ENCODE data around the gene SPECC1L. TPM values are rescaled to one million over a fixed set of nuclear protein-coding genes. Genes with fewer than 3 reads are reported as not detected.
"Not testable (repeated sequence)": the region's sequence is repeated elsewhere in the genome, so short reads cannot be mapped to it uniquely, and the experiment has no call there.

Gene SPECC1L
- total and polyA plus RNA-seq, 2 of the 8 experiments (the other 6 are each of a cell fraction or from before 2014, with no cell fraction given) = 15.7 to 61.6 TPM

DNA sequence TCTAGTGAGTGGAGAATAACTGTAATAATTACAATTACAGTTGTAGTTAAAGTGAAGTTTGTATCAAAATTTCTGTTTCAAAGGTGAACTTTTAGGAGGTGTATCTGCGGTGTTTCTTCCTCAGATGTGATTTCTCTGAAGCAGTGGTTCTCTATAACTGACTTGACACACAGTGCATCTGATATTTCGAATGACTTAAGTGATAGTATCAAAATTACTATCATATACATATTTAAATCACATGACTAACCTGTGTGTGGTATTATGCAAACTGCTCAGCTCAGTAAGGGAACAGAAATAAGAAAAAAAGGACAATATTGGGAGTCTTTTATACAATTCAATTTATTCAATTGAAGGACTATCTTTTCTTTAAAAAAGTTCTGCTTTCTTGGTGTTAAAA is 2.4 kb downstream of the SPECC1L start:
- not testable (repeated sequence) for H3K56ac ChIP-seq (replicated peaks; ENCODE audit: insufficient read length, low read depth, low read length); H4K5ac ChIP-seq (ENCODE audit: insufficient read length, low read depth, low read length); H2BK12ac ChIP-seq (ENCODE audit: low read depth, low read length); H3K9me3 ChIP-seq (ENCODE audit: insufficient read depth in 2 of 2, low read depth in 1 of 2, low read length in 1 of 2); H3K4me2 ChIP-seq (ENCODE audit: insufficient read depth in 1 of 2, low read depth in 2 of 2, low read length in 2 of 2); H3K23me2 ChIP-seq (ENCODE audit: low read depth, low read length); H2BK20ac ChIP-seq (ENCODE audit: low read length); H3K36me3 ChIP-seq (ENCODE audit: control insufficient read depth in 2 of 4, insufficient read depth in 4 of 4, low read length in 3 of 4); H3K4ac ChIP-seq (replicated peaks; ENCODE audit: insufficient read length, low read depth, low read length); H3K9ac ChIP-seq (replicated peaks in 1 of 4; ENCODE audit: extremely low read depth in 1 of 4, low read depth in 3 of 4, low read length in 3 of 4); H2BK120ac ChIP-seq (replicated peaks; ENCODE audit: low read depth, low read length); H3K79me1 ChIP-seq (ENCODE audit: low read depth, low read length); H3K27me3 ChIP-seq (replicated peaks in 1 of 4; ENCODE audit: control insufficient read depth in 3 of 4, extremely low read depth in 1 of 4, insufficient read depth in 3 of 4, low read length in 3 of 4); H2BK5ac ChIP-seq (ENCODE audit: low read depth, low read length); FAIRE-seq; DNase-seq (ENCODE audit: low read depth in 1 of 2, low spot score in 2 of 2); H3K27ac ChIP-seq (ENCODE audit: low read depth, low read length); H4K20me1 ChIP-seq (replicated peaks in 1 of 2; ENCODE audit: control insufficient read depth in 1 of 2, insufficient read depth in 2 of 2, low read length in 2 of 2); H3K14ac ChIP-seq (ENCODE audit: insufficient read length); H2AFZ ChIP-seq (ENCODE audit: low read length); H3K18ac ChIP-seq (ENCODE audit: extremely low read depth, low read length); H4K91ac ChIP-seq (replicated peaks; ENCODE audit: insufficient read length, low read length); H2BK15ac ChIP-seq (ENCODE audit: low read length); H4K8ac ChIP-seq (ENCODE audit: extremely low read depth, insufficient read depth, low read length); H3K4me1 ChIP-seq (replicated peaks in 1 of 4; ENCODE audit: control insufficient read depth in 3 of 4, insufficient read depth in 4 of 4, low read length in 3 of 4); H3K23ac ChIP-seq (ENCODE audit: insufficient read length); H2AK5ac ChIP-seq (ENCODE audit: low read depth, low read length)
- POLR2A ChIA-PET (ENCODE audit: partially characterized antibody) = interaction anchor here (0.6 kb wide), 1 partner anchor 304 kb away, joined by 3 read pairs; no protein-coding TSS in a partner anchor
- 77% methylated on average over 2 of the region's 2 CpGs; no CpG with 5 or more reads in 1 of the 2 experiments for WGBS, 2 experiments (ENCODE audit: extremely low coverage in 1 of 2, insufficient coverage in 1 of 2, insufficient read length in 1 of 2, insufficient replicate concordance in 2 of 2, low coverage in 1 of 2, low lambda C conversion rate in 2 of 2, missing lambda C conversion rate in 1 of 2)
- Histone ChIP-seq H3K4me3 (ENCODE audit: extremely low read depth in 1 of 4, insufficient read depth in 2 of 4, low read depth in 3 of 4, low read length in 4 of 4) (peak overlapping the region in 1 of 4 experiments; percentile 37; a peak in 1 of 8 replicates), H3K79me2 (ENCODE audit: control insufficient read depth in 1 of 2, insufficient read depth in 2 of 2, low read length in 2 of 2) (peaks cover 5 to 61% of the 10 kb centered on the region in 2 experiments)
- CTCF ChIA-PET (ENCODE audit: partially characterized antibody) = interaction anchor here (0.6 to 1.0 kb wide), 2 partner anchors 17 to 317 kb away, joined by 3 to 5 read pairs; no protein-coding TSS in a partner anchor

- H3K4me2 ChIP-seq (ENCODE audit: insufficient read depth in 1 of 2, low read depth in 2 of 2, low read length in 2 of 2) = peak overlapping the region; percentile 12 to 32; a peak in 2 of 4 replicates
- POLR2A ChIA-PET (ENCODE audit: partially characterized antibody); H4K20me1 ChIP-seq (replicated peaks in 1 of 2; ENCODE audit: control insufficient read depth in 1 of 2, insufficient read depth in 2 of 2, low read length in 2 of 2); H4K5ac ChIP-seq (ENCODE audit: insufficient read length, low read depth, low read length); H3K9ac ChIP-seq (replicated peaks in 1 of 4; ENCODE audit: extremely low read depth in 1 of 4, low read depth in 3 of 4, low read length in 3 of 4); H4K91ac ChIP-seq (replicated peaks; ENCODE audit: insufficient read length, low read length); H2AFZ ChIP-seq (ENCODE audit: low read length); H2BK120ac ChIP-seq (replicated peaks; ENCODE audit: low read depth, low read length); H2AK5ac ChIP-seq (ENCODE audit: low read depth, low read length); H3K4ac ChIP-seq (replicated peaks; ENCODE audit: insufficient read length, low read depth, low read length); H3K18ac ChIP-seq (ENCODE audit: extremely low read depth, low read length); H3K9me3 ChIP-seq (ENCODE audit: insufficient read depth in 2 of 2, low read depth in 1 of 2, low read length in 1 of 2); H2BK12ac ChIP-seq (ENCODE audit: low read depth, low read length); DNase-seq (ENCODE audit: low read depth in 1 of 2, low spot score in 2 of 2); H3K79me1 ChIP-seq (ENCODE audit: low read depth, low read length); H3K27ac ChIP-seq (ENCODE audit: low read depth, low read length); H3K14ac ChIP-seq (ENCODE audit: insufficient read length); H2BK5ac ChIP-seq (ENCODE audit: low read depth, low read length); CTCF ChIA-PET (ENCODE audit: partially characterized antibody); H3K23ac ChIP-seq (ENCODE audit: insufficient read length); H3K56ac ChIP-seq (replicated peaks; ENCODE audit: insufficient read length, low read depth, low read length); H4K8ac ChIP-seq (ENCODE audit: extremely low read depth, insufficient read depth, low read length); H3K36me3 ChIP-seq (ENCODE audit: control insufficient read depth in 2 of 4, insufficient read depth in 4 of 4, low read length in 3 of 4); FAIRE-seq; H2BK15ac ChIP-seq (ENCODE audit: low read length); H2BK20ac ChIP-seq (ENCODE audit: low read length); H3K23me2 ChIP-seq (ENCODE audit: low read depth, low read length); H3K27me3 ChIP-seq (replicated peaks in 1 of 4; ENCODE audit: control insufficient read depth in 3 of 4, extremely low read depth in 1 of 4, insufficient read depth in 3 of 4, low read length in 3 of 4); H3K4me1 ChIP-seq (replicated peaks in 1 of 4; ENCODE audit: control insufficient read depth in 3 of 4, insufficient read depth in 4 of 4, low read length in 3 of 4): not testable (repeated sequence)
- WGBS, 2 experiments (ENCODE audit: extremely low coverage in 1 of 2, insufficient coverage in 1 of 2, insufficient read length in 1 of 2, insufficient replicate concordance in 2 of 2, low coverage in 1 of 2, low lambda C conversion rate in 2 of 2, missing lambda C conversion rate in 1 of 2) = 57% methylated on average over 4 of the region's 4 CpGs; no CpG with 5 or more reads in 1 of the 2 experiments
- peak overlapping the region in 1 of 4 experiments; percentile 37; a peak in 1 of 8 replicates for H3K4me3 ChIP-seq (ENCODE audit: extremely low read depth in 1 of 4, insufficient read depth in 2 of 4, low read depth in 3 of 4, low read length in 4 of 4)
- H3K79me2 ChIP-seq (ENCODE audit: control insufficient read depth in 1 of 2, insufficient read depth in 2 of 2, low read length in 2 of 2) = peaks cover 5 to 65% of the 10 kb centered on the region in 2 experiments
These were observed 3.3 kb downstream of the SPECC1L start for GRCh38 chr22:24273906-24274305.
